ENCODE results near the gene MYL7.

MYL7 gene

DNA sequence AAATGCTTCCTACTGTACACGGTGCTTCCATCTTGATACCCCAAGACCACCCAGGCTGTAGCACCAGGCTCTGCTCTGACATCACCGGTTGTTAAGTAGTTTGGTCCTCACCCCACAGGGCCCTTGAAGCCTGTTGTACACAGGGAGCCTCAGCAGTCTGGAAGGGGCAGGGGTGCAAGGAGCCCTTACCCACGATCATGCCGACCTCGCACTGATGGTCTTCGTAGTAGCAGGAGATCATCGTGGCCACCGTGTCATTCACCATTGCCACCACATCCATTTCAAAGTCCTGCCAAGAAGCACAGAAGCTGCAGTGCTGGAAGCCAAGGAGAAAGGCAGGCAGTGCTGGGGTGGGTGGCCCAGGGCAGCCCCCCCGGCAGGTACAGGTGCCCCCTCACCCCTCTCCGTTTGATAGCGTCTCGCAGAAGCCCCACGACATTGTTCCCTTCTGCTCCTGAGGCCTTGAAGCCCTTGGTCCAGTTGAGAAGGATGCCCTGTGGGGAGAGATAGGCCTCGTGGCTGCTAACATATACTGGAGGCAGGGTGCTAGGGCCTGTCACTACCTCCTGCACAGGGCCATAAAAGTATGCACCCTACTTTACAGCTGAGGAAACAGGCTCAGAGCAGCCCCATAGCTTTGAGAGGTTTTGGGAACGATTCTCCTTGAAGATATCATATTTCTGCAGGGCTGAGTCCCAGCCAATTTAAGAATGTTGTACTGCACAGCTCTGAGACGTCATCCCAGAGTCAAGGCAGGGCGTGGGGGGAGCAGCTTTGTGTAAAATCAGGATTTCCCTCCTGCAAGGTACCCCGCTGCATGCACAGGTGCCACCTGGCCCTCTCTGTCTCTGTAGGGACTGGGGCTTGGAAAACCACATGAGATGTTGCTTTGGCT, 8.7 kb upstream of the MYL7 start:
- no peak for ATAC-seq
- TF ChIP-seq TOX (CRISPR knock-in tag; IDR thresholded peaks at IDR 0.05; ENCODE audit: borderline replicate concordance) (no peak), ZFP3 (CRISPR knock-in tag; IDR thresholded peaks at IDR 0.05) (no peak), OSR1 (CRISPR knock-in tag; IDR thresholded peaks at IDR 0.05) (no peak), ISL1 (CRISPR knock-in tag; IDR thresholded peaks at IDR 0.05) (no peak), CSDC2 (CRISPR knock-in tag; IDR thresholded peaks at IDR 0.05) (no peak), GLIS3 (CRISPR knock-in tag; IDR thresholded peaks at IDR 0.05) (no peak), ZC3H10 (CRISPR knock-in tag; IDR thresholded peaks at IDR 0.05) (no peak), ZFP30 (CRISPR knock-in tag; IDR thresholded peaks at IDR 0.05) (no peak), ZNF565 (CRISPR knock-in tag; conservative IDR thresholded peaks at IDR 0.05; ENCODE audit: low read depth) (no peak), TCF4 (CRISPR knock-in tag; IDR thresholded peaks at IDR 0.05; ENCODE audit: borderline replicate concordance) (no peak), ZNF8 (CRISPR knock-in tag; IDR thresholded peaks at IDR 0.05) (no peak), PPARA (CRISPR knock-in tag; IDR thresholded peaks at IDR 0.05; ENCODE audit: borderline replicate concordance) (no peak), BACH2 (CRISPR knock-in tag; IDR thresholded peaks at IDR 0.05; ENCODE audit: borderline replicate concordance) (no peak), ZNF70 (CRISPR knock-in tag; IDR thresholded peaks at IDR 0.05) (no peak), ARNTL (CRISPR knock-in tag; IDR thresholded peaks at IDR 0.05; ENCODE audit: borderline replicate concordance, low read depth) (no peak)
- TF ChIP-seq, protein P1, sequence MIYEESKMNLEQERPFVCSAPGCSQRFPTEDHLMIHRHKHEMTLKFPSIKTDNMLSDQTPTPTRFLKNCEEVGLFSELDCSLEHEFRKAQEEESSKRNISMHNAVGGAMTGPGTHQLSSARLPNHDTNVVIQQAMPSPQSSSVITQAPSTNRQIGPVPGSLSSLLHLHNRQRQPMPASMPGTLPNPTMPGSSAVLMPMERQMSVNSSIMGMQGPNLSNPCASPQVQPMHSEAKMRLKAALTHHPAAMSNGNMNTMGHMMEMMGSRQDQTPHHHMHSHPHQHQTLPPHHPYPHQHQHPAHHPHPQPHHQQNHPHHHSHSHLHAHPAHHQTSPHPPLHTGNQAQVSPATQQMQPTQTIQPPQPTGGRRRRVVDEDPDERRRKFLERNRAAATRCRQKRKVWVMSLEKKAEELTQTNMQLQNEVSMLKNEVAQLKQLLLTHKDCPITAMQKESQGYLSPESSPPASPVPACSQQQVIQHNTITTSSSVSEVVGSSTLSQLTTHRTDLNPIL (CRISPR knock-in tag; IDR thresholded peaks at IDR 0.05; ENCODE audit: low read depth), result no peak
- TF ChIP-seq, protein P2, sequence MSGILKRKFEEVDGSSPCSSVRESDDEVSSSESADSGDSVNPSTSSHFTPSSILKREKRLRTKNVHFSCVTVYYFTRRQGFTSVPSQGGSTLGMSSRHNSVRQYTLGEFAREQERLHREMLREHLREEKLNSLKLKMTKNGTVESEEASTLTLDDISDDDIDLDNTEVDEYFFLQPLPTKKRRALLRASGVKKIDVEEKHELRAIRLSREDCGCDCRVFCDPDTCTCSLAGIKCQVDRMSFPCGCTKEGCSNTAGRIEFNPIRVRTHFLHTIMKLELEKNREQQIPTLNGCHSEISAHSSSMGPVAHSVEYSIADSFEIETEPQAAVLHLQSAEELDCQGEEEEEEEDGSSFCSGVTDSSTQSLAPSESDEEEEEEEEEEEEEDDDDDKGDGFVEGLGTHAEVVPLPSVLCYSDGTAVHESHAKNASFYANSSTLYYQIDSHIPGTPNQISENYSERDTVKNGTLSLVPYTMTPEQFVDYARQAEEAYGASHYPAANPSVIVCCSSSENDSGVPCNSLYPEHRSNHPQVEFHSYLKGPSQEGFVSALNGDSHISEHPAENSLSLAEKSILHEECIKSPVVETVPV (CRISPR knock-in tag; IDR thresholded peaks at IDR 0.05), result no peak
- TF ChIP-seq, protein P3, sequence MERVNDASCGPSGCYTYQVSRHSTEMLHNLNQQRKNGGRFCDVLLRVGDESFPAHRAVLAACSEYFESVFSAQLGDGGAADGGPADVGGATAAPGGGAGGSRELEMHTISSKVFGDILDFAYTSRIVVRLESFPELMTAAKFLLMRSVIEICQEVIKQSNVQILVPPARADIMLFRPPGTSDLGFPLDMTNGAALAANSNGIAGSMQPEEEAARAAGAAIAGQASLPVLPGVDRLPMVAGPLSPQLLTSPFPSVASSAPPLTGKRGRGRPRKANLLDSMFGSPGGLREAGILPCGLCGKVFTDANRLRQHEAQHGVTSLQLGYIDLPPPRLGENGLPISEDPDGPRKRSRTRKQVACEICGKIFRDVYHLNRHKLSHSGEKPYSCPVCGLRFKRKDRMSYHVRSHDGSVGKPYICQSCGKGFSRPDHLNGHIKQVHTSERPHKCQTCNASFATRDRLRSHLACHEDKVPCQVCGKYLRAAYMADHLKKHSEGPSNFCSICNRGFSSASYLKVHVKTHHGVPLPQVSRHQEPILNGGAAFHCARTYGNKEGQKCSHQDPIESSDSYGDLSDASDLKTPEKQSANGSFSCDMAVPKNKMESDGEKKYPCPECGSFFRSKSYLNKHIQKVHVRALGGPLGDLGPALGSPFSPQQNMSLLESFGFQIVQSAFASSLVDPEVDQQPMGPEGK (CRISPR knock-in tag; IDR thresholded peaks at IDR 0.05; ENCODE audit: borderline replicate concordance), result no peak

DNA sequence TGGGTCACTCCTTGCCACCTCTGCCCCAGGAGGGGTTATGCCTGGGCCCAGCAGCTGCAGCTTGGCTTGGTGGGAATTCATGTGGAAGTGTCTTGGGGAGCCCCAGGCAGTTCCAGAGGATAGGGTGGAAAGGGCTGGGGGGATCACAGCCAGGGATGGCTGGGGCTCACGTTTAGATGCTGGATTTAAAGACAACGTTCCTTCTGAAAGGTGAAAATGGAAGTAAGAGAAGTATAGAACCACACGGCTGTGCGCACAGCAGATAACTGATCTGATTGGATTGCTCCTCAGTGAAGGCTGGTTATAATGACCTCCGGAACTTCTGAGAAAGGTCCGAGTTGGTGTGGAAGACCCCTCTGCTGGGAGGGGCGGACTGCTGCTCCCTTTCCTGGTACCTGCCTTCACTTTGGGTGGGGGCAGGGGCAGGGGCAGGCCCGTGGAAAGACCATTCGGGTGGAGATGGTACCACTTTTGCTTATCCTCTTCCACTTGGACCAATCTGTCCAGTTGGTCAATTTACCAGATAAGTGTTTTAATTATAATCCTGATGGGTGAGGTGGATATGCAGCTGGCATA, 7.9 kb upstream of the MYL7 start:
- no peak for ATAC-seq
- no peak for TF ChIP-seq ZNF70 (CRISPR knock-in tag; IDR thresholded peaks at IDR 0.05)
- TF ChIP-seq, protein P2 (CRISPR knock-in tag; IDR thresholded peaks at IDR 0.05), result no peak
- TF ChIP-seq, protein P4, sequence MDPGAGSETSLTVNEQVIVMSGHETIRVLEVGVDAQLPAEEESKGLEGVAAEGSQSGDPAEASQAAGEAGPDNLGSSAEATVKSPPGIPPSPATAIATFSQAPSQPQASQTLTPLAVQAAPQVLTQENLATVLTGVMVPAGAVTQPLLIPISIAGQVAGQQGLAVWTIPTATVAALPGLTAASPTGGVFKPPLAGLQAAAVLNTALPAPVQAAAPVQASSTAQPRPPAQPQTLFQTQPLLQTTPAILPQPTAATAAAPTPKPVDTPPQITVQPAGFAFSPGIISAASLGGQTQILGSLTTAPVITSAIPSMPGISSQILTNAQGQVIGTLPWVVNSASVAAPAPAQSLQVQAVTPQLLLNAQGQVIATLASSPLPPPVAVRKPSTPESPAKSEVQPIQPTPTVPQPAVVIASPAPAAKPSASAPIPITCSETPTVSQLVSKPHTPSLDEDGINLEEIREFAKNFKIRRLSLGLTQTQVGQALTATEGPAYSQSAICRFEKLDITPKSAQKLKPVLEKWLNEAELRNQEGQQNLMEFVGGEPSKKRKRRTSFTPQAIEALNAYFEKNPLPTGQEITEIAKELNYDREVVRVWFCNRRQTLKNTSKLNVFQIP (CRISPR knock-in tag; IDR thresholded peaks at IDR 0.05; ENCODE audit: borderline replicate concordance, low read depth), result no peak
- TF ChIP-seq, protein P5, sequence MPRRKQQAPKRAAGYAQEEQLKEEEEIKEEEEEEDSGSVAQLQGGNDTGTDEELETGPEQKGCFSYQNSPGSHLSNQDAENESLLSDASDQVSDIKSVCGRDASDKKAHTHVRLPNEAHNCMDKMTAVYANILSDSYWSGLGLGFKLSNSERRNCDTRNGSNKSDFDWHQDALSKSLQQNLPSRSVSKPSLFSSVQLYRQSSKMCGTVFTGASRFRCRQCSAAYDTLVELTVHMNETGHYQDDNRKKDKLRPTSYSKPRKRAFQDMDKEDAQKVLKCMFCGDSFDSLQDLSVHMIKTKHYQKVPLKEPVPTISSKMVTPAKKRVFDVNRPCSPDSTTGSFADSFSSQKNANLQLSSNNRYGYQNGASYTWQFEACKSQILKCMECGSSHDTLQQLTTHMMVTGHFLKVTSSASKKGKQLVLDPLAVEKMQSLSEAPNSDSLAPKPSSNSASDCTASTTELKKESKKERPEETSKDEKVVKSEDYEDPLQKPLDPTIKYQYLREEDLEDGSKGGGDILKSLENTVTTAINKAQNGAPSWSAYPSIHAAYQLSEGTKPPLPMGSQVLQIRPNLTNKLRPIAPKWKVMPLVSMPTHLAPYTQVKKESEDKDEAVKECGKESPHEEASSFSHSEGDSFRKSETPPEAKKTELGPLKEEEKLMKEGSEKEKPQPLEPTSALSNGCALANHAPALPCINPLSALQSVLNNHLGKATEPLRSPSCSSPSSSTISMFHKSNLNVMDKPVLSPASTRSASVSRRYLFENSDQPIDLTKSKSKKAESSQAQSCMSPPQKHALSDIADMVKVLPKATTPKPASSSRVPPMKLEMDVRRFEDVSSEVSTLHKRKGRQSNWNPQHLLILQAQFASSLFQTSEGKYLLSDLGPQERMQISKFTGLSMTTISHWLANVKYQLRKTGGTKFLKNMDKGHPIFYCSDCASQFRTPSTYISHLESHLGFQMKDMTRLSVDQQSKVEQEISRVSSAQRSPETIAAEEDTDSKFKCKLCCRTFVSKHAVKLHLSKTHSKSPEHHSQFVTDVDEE (CRISPR knock-in tag; IDR thresholded peaks at IDR 0.05), result no peak
- no peak for TF ChIP-seq SNAI2 (CRISPR knock-in tag; IDR thresholded peaks at IDR 0.05)
- TF ChIP-seq OSR1 (CRISPR knock-in tag; IDR thresholded peaks at IDR 0.05), result no peak
- no peak for TF ChIP-seq ZNF565 (CRISPR knock-in tag; conservative IDR thresholded peaks at IDR 0.05; ENCODE audit: low read depth)
- TF ChIP-seq RARB (CRISPR knock-in tag; IDR thresholded peaks at IDR 0.05), result no peak
- no peak for TF ChIP-seq ARNTL (CRISPR knock-in tag; IDR thresholded peaks at IDR 0.05; ENCODE audit: borderline replicate concordance, low read depth)
- no peak for TF ChIP-seq PPARA (CRISPR knock-in tag; IDR thresholded peaks at IDR 0.05; ENCODE audit: borderline replicate concordance)
- no peak for TF ChIP-seq GLIS3 (CRISPR knock-in tag; IDR thresholded peaks at IDR 0.05)
- no peak for TF ChIP-seq ZFP3 (CRISPR knock-in tag; IDR thresholded peaks at IDR 0.05)
- TF ChIP-seq ESRRG (CRISPR knock-in tag; IDR thresholded peaks at IDR 0.05), result no peak
- TF ChIP-seq, protein P3 (CRISPR knock-in tag; IDR thresholded peaks at IDR 0.05; ENCODE audit: borderline replicate concordance), result no peak
- TF ChIP-seq TOX (CRISPR knock-in tag; IDR thresholded peaks at IDR 0.05; ENCODE audit: borderline replicate concordance), result no peak
- TF ChIP-seq ISL1 (CRISPR knock-in tag; IDR thresholded peaks at IDR 0.05), result no peak
- TF ChIP-seq ZNF8 (CRISPR knock-in tag; IDR thresholded peaks at IDR 0.05), result no peak
- no peak for TF ChIP-seq ZFP30 (CRISPR knock-in tag; IDR thresholded peaks at IDR 0.05)

Measured in SK-N-SH treated with all-trans-retinoic acid at 6 μM for 48 hours (cell line).